GM23338 (cell line): ENCODE measurements around the gene CD33. TPM values are rescaled to one million over a fixed set of nuclear protein-coding genes. Genes with fewer than 3 reads are reported as not detected.

Experiments
- CREB1 ChIP-seq: fragments of 250-450 bp; sonication (Bioruptor Pico); IDR thresholded peaks from 2 replicates; pipeline ENCODE4 v1.5.0; 2020; ENCODE audit warnings: low read depth, mild to moderate bottlenecking, moderate library complexity
- CTCF ChIP-seq, 2 experiments: fragments of 200-600 bp in 1 of 2; sonication (generic) in 1 of 2; conservative IDR thresholded peaks; 2 replicates each; pipeline versions ENCODE4 v1.5.1 to v1.6.1; 2016 to 2017; ENCODE audit warnings: antibody characterized with exemption in 2 of 2, low read depth in 2 of 2, mild to moderate bottlenecking in 2 of 2, moderate library complexity in 1 of 2
- REST ChIP-seq: IDR thresholded peaks from one replicate; pipeline ENCODE4 v1.6.1; 2018; ENCODE audit warnings: antibody characterized with exemption; ENCODE audit not compliant: unreplicated experiment
- ZNF462 ChIP-seq: fragments of 250-450 bp; sonication (Bioruptor Pico); IDR thresholded peaks from 2 replicates; pipeline ENCODE4 v1.5.0; 2020; ENCODE audit warnings: mild to moderate bottlenecking, moderate library complexity
- polyA plus RNA-seq: library from polyadenylated mRNA; unstranded; fragments of >200 nt; fragmentation: Nextera tagmentation; extraction: Ambion mirVana; gene quantifications from 2 replicates; pipeline ENCODE4 v1.2.1, GENCODE V29; 2016
- total RNA-seq: library from RNA; depleted of rRNA; stranded (reverse); fragments of >200 nt; shearing (Covaris generic); gene quantifications from 2 replicates; pipeline ENCODE4 v1.2.3, GENCODE V29; 2014

The CD33 gene
- total and polyA plus RNA-seq, 2 experiments from 2014 or later = 0.45 TPM; not detected in 1

- TF ChIP-seq ZNF462 (CRISPR knock-in tag) (no peak), CREB1 (CRISPR knock-in tag) (no peak), REST (no peak), CTCF (conservative IDR thresholded peaks at IDR 0.05; ENCODE audit: low read depth in 2 of 2) (no peak)
Measured at GRCh38 chr19:51226067-51226466, 1.2 kb downstream of the CD33 start (continued).
